ENCODE data around the gene KIRREL3. TPM values are rescaled to one million over a fixed set of nuclear protein-coding genes. Genes with fewer than 3 reads are reported as not detected.

The KIRREL3 gene
- total RNA-seq, 1 donor from 2014 or later, result not detected

- DNase-seq (ENCODE audit: low read depth), result no peak
- no peak overlapping the region for H3K4me3 ChIP-seq (ENCODE audit: low read depth, low read length)
- no peak for FAIRE-seq
- no peak for TF ChIP-seq CTCF (IDR thresholded peaks at IDR 0.05; ENCODE audit: insufficient read depth, low read length, severe bottlenecking)
- H3K36me3 ChIP-seq (ENCODE audit: control insufficient read depth, insufficient read depth, low read length), result no peaks in the 10 kb centered on the region
- peaks cover 3% of the 10 kb centered on the region for H3K27me3 ChIP-seq (ENCODE audit: control insufficient read depth, insufficient read depth, low read length)
These were observed 540.8 kb downstream of the KIRREL3 start for GRCh38 chr11:126459691-126460281.

GRCh38 chr11:126457817-126458216 lies 542.8 kb downstream of the KIRREL3 start:
- Histone ChIP-seq H3K36me3 (ENCODE audit: control insufficient read depth, insufficient read depth, low read length) (no peaks in the 10 kb centered on the region), H3K27me3 (ENCODE audit: control insufficient read depth, insufficient read depth, low read length) (peaks cover 5% of the 10 kb centered on the region), H3K4me3 (ENCODE audit: low read depth, low read length) (no peak overlapping the region)
- DNase-seq (ENCODE audit: low read depth), result no peak
- TF ChIP-seq CTCF (IDR thresholded peaks at IDR 0.05; ENCODE audit: insufficient read depth, low read length, severe bottlenecking), result no peak
- no peak for FAIRE-seq

- Histone ChIP-seq H3K27me3 (ENCODE audit: control insufficient read depth, insufficient read depth, low read length) (peaks cover 8% of the 10 kb centered on the region), H3K4me3 (ENCODE audit: low read depth, low read length) (no peak overlapping the region), H3K36me3 (ENCODE audit: control insufficient read depth, insufficient read depth, low read length) (no peaks in the 10 kb centered on the region)
- peak; percentile 52 for FAIRE-seq
- no peak for TF ChIP-seq CTCF (IDR thresholded peaks at IDR 0.05; ENCODE audit: insufficient read depth, low read length, severe bottlenecking)
- DNase-seq (ENCODE audit: low read depth), result no peak
These were observed 543.6 kb downstream of the KIRREL3 start for GRCh38 chr11:126456783-126457542.

- H3K36me3 ChIP-seq (ENCODE audit: control insufficient read depth, insufficient read depth, low read length), result no peaks in the 10 kb centered on the region
- peaks cover 8% of the 10 kb centered on the region for H3K27me3 ChIP-seq (ENCODE audit: control insufficient read depth, insufficient read depth, low read length)
- DNase-seq (ENCODE audit: low read depth), result no peak
- TF ChIP-seq CTCF (IDR thresholded peaks at IDR 0.05; ENCODE audit: insufficient read depth, low read length, severe bottlenecking), result no peak
- no peak for FAIRE-seq
- H3K4me3 ChIP-seq (ENCODE audit: low read depth, low read length), result no peak overlapping the region
These were observed 544.5 kb downstream of the KIRREL3 start for GRCh38 chr11:126456089-126456488.

- FAIRE-seq (no peak), DNase-seq (ENCODE audit: low read depth) (no peak)
- peaks cover 5% of the 10 kb centered on the region for H3K27me3 ChIP-seq (ENCODE audit: control insufficient read depth, insufficient read depth, low read length)
- no peak for TF ChIP-seq CTCF (IDR thresholded peaks at IDR 0.05; ENCODE audit: insufficient read depth, low read length, severe bottlenecking)
- H3K36me3 ChIP-seq (ENCODE audit: control insufficient read depth, insufficient read depth, low read length), result no peaks in the 10 kb centered on the region
- no peak overlapping the region for H3K4me3 ChIP-seq (ENCODE audit: low read depth, low read length)
These were observed 548.1 kb downstream of the KIRREL3 start for GRCh38 chr11:126452241-126453101.

Data from bronchial epithelial cell (primary cell).